HG02981 (cell line): ENCODE measurements around the gene CDC23.
A peak's percentile ranks its signal among the peaks of the same experiment; 100 is the strongest.
"Not testable (repeated sequence)": the region's sequence is repeated elsewhere in the genome, so short reads cannot be mapped to it uniquely, and the experiment has no call there.

Experiments
- ATAC-seq: cut with Tn5 transposase; IDR thresholded peaks from one replicate; pipeline ENCODE4 v1.9.1; 2021; ENCODE audit warnings: mild to moderate bottlenecking, moderate library complexity; ENCODE audit not compliant: unreplicated experiment

The CDC23 gene, protein sequence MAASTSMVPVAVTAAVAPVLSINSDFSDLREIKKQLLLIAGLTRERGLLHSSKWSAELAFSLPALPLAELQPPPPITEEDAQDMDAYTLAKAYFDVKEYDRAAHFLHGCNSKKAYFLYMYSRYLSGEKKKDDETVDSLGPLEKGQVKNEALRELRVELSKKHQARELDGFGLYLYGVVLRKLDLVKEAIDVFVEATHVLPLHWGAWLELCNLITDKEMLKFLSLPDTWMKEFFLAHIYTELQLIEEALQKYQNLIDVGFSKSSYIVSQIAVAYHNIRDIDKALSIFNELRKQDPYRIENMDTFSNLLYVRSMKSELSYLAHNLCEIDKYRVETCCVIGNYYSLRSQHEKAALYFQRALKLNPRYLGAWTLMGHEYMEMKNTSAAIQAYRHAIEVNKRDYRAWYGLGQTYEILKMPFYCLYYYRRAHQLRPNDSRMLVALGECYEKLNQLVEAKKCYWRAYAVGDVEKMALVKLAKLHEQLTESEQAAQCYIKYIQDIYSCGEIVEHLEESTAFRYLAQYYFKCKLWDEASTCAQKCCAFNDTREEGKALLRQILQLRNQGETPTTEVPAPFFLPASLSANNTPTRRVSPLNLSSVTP

DNA sequence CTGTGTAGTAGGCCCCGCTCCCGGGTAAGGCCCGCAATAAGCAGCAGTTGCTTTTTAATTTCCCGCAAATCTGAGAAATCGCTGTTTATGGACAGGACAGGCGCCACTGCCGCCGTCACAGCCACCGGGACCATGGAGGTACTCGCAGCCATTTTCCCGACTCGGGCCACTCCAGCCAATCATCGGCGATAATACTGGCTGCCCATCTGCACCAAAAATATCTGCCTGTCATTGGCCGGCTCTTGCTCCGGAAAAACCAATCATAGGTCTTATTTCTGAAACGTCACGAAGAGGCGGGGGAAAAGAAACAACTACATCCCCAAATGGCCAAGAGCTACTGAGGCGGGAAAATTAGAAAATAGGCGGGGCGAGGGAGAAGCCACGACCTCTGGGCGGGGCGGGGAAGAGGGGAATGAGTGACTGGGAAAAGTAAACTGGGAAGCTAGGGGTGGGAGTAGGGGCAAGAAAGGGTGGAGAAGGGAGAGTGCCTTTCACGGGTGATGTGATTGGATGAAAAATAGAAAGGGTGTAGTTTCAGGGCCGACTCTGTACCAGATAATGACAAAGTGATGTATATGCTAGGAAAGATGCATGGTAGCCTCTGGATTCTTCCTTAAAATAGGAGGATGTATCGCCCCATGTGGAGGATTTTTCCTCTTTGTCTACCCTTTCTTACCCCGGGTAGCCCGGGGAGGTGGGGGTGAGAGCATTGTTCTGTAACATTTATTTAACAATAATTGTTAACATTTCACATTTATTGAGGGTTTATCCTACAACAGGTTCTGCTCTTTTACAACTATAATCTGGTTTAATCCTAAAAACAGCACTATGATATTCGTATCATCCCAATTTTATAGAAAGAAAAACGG, at the start of gene CDC23:
CDC23 (minus strand) TSS at position 163 of the 869 bp plus-strand sequence; CDS start at position 152, 11 bp downstream.
- ATAC-seq: peak; percentile 96

DNA sequence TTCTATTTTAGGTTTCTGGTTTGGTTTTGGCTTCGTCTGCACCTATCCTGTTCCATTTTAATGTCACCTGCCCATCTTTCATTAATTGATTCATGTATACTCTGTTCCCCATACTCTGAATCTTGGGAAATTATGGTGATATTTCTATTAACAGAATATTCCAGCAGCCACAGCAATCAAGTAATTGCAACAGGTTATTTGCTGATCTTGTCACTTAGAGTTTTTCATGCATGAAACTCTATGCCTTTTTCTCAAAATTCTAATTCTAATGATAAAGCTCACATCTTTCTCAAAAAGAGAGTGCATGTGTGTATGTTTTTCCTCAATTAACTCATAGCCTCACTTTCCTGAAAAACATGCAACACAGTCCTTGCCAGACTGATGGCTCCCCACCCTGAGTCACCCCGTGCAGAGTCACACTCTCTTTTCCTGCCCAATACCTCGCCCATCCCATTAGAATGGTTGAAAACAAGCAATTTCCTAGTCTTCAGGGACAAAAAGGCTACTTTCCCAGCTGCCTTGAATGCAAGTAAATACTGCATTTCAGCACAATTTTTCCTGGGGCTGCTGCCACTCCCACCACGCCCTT, 45.7 kb upstream of the CDC23 start:
- ATAC-seq: no peak

DNA sequence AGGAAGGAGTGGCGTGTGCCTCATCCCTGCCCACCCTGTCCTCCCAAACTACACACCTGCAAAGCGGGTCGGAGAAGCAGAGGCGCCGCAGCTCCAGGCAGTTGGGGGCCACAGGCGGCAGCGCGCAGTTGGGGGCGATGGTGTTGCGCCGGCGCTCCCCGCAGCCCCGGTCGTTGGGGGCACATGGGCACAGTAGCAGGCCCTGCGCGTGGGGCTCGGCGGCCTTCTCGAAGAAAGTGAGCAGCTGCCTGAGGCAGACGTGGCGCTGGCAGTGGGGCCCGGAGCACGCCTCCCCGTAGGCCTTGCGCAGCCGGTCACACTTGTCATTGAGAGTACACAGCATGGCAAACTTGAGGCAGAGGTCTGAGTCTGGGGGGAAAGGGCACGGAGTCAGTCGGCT, 44.5 kb upstream of the CDC23 start:
- no peak for ATAC-seq

GRCh38 chr5:138252944-138253343, 39.8 kb upstream of the CDC23 start:
- ATAC-seq: no peak

- not testable (repeated sequence) for ATAC-seq
Observed at GRCh38 chr5:138247800-138248199, 34.7 kb upstream of the CDC23 start.

DNA sequence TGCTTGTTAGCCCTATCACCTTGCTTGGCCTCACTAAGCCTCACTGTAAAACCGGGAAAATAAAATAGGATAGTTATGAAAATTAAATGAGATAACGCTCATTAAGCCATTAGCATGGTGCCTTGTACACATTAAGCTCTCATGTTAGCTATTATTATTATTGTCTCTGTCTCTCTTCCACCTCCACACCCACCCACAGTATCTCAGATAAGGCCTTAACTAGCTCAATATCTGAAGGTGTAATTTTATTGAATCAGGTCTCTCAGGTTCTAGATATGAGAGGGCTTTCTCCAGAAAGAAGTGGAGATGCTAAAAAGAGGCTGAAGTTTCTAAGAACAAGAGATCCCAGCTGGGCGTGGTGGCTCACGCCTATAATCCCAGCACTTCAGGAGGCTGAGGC, 33.7 kb upstream of the CDC23 start:
- ATAC-seq: no peak

GRCh38 chr5:138246334-138246733, 33.2 kb upstream of the CDC23 start:
- no peak for ATAC-seq

- ATAC-seq: no peak
Observed at GRCh38 chr5:138245717-138246116, 32.6 kb upstream of the CDC23 start.

DNA sequence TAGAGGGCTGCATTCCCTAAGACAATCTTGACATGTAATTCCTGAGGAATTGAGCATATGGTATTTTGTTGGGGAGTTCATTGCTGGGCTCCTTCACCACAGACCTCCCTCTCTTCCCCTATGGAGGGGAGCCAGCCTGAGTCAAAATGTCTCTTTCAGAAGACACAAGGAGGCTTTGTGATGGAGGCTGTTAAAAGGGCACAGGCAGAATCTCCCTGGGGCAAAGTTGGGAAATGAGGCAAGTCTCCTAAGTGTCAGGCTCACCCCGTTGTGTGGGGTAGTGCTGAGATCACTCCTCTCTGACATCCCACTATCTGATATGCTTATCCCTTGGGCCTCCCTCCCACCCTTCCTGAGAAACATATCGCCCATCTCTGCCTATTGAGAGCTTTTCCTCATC, 30.7 kb upstream of the CDC23 start:
- no peak for ATAC-seq

GRCh38 chr5:138241688-138242571, 28.8 kb upstream of the CDC23 start:
- ATAC-seq: no peak

GRCh38 chr5:138240650-138241385, 27.7 kb upstream of the CDC23 start:
- no peak for ATAC-seq

- no peak for ATAC-seq
Observed at GRCh38 chr5:138238034-138238433, 24.9 kb upstream of the CDC23 start.

DNA sequence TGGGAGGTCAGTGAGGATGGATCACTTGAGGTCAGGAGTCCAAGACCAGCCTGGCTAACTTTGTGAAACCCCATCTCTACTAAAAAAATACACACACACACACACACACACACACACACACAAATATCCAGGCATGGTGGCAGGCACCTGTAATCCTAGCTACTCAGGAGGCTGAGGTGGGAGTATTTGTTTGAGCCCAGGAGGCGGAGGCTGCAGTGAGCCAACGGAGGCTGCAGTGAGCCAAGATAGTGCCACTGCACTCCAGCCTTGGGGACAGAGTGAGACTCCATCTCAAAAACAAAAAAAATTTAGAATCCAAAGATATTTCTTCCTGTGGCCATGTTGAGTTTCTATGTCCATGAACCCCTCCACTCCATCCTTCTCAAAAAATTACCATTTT, 21.5 kb upstream of the CDC23 start:
- no peak for ATAC-seq

DNA sequence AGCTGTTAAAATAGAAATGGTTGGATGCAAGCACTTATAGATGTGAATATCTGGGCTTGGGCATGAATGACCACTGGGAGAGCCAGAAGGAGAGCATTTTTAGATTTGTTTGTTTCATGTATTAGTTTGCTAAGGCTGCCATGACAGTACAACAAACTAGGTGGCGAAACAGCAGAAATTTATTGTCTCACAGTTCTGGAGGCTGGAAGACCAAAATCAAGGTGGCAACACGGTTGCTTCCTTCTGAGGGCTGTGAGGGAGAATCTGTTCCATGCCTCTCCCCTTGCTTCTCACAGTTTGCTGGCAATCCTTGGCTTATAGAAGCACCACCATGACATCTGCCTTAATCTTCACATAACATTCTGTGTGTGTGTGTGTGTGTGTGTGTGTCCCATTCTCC, 20.2 kb upstream of the CDC23 start:
- ATAC-seq: no peak

- no peak for ATAC-seq
Observed at GRCh38 chr5:138230981-138231589, 18.0 kb upstream of the CDC23 start.

- ATAC-seq: no peak
Observed at GRCh38 chr5:138230261-138230660, 17.1 kb upstream of the CDC23 start.

GRCh38 chr5:138229387-138229786, 16.3 kb upstream of the CDC23 start:
- no peak for ATAC-seq

DNA sequence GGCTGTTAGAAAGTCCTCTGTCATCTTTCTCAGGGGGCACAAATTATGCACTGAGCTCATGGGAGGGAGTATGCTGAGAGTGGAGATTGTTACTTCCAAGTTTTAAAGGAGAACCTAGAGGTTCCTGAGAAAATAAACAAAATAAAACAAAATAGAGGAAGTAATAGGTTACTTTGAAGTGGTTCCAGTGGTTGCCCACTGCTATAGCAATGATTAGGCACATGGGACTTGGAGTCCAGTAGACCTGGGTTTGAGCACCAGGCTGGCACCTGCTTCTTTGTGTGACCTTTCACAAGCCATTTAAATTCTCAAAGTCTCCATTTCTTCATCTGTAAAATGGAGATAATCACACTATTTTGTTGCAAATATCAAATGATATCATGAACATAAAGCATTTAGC, 13.8 kb upstream of the CDC23 start:
- ATAC-seq: no peak

DNA sequence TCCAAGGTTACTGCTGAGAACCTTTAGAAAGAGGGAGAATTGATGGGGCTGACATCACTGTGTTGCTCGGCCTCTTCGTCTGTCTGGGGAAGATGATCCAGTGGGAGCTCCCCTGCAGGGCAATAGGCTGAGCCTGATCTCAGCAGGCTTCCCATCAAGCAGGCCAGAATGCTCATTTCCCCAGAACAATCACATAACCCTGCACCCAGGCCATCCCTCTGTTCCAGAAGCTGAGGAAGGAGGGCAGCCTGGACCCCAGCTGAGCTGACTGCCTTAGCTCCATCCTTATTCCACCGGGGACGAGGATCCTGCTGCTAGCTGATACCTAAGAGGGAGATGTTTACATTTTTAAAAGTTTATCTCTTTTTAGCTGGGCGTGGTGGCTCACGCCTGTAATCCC, 11.6 kb upstream of the CDC23 start:
- ATAC-seq: no peak
